ENCODE data around the gene C8B.

The C8B gene

GRCh38 chr1:56978819-56979218 is 13.0 kb upstream of the C8B start:
- Histone ChIP-seq H3K4me3 (ENCODE audit: low read length) (no peak overlapping the region), H4K20me1 (ENCODE audit: control insufficient read depth, insufficient read depth, low read depth, low read length) (no peaks in the 10 kb centered on the region), H3K9me3 (ENCODE audit: control insufficient read depth, insufficient read depth, low read length) (no peaks in the 10 kb centered on the region), H3F3A (ENCODE audit: control insufficient read depth, insufficient read depth) (no peaks in the 10 kb centered on the region), H3K27me3 (ENCODE audit: control insufficient read depth, low read length) (no peaks in the 10 kb centered on the region), H3K4me2 (ENCODE audit: low read length) (no peak overlapping the region), H3K36me3 (ENCODE audit: control insufficient read depth, low read length) (no peaks in the 10 kb centered on the region), H3K4me1 (ENCODE audit: control insufficient read depth, low read length) (no peaks in the 10 kb centered on the region), H3K9me2 (replicated peaks; ENCODE audit: control insufficient read depth, low read length) (no peaks in the 10 kb centered on the region), H3K79me2 (ENCODE audit: control insufficient read depth, low read length) (no peaks in the 10 kb centered on the region), H3K27ac (ENCODE audit: low read depth, low read length) (no peak overlapping the region)
- TF ChIP-seq CTCF (IDR thresholded peaks at IDR 0.05; ENCODE audit: low read depth, low read length, poor library complexity, severe bottlenecking) (no peak), EZH2phosphoT487 (IDR thresholded peaks at IDR 0.05; ENCODE audit: borderline replicate concordance, low read length) (no peak)

GRCh38 chr1:56977910-56978309 is 12.1 kb upstream of the C8B start:
- Histone ChIP-seq H3K79me2 (ENCODE audit: control insufficient read depth, low read length) (no peaks in the 10 kb centered on the region), H3K27ac (ENCODE audit: low read depth, low read length) (no peak overlapping the region)
- TF ChIP-seq CTCF (IDR thresholded peaks at IDR 0.05; ENCODE audit: low read depth, low read length, poor library complexity, severe bottlenecking) (no peak), EZH2phosphoT487 (IDR thresholded peaks at IDR 0.05; ENCODE audit: borderline replicate concordance, low read length) (no peak)

GRCh38 chr1:56975446-56975845 is 9.6 kb upstream of the C8B start:
- H3K27ac ChIP-seq (ENCODE audit: low read depth, low read length) = no peak overlapping the region
- H3K4me3 ChIP-seq (ENCODE audit: low read length) = no peak overlapping the region
- no peaks in the 10 kb centered on the region for H3K27me3 ChIP-seq (ENCODE audit: control insufficient read depth, low read length)
- no peak overlapping the region for H3K4me2 ChIP-seq (ENCODE audit: low read length)
- no peaks in the 10 kb centered on the region for H3F3A ChIP-seq (ENCODE audit: control insufficient read depth, insufficient read depth)
- TF ChIP-seq CTCF (IDR thresholded peaks at IDR 0.05; ENCODE audit: low read depth, low read length, poor library complexity, severe bottlenecking) (no peak), EZH2phosphoT487 (IDR thresholded peaks at IDR 0.05; ENCODE audit: borderline replicate concordance, low read length) (no peak)
- no peaks in the 10 kb centered on the region for H3K9me2 ChIP-seq (replicated peaks; ENCODE audit: control insufficient read depth, low read length)
- H3K36me3 ChIP-seq (ENCODE audit: control insufficient read depth, low read length) = no peaks in the 10 kb centered on the region
- H3K4me1 ChIP-seq (ENCODE audit: control insufficient read depth, low read length) = no peaks in the 10 kb centered on the region
- H3K79me2 ChIP-seq (ENCODE audit: control insufficient read depth, low read length) = no peaks in the 10 kb centered on the region
- H4K20me1 ChIP-seq (ENCODE audit: control insufficient read depth, insufficient read depth, low read depth, low read length) = no peaks in the 10 kb centered on the region
- no peaks in the 10 kb centered on the region for H3K9me3 ChIP-seq (ENCODE audit: control insufficient read depth, insufficient read depth, low read length)

More at GRCh38 chr1:56977910-56978309, 12.1 kb upstream of the C8B start:
- Histone ChIP-seq H3K4me1 (ENCODE audit: control insufficient read depth, low read length) (no peaks in the 10 kb centered on the region), H3K9me3 (ENCODE audit: control insufficient read depth, insufficient read depth, low read length) (no peaks in the 10 kb centered on the region), H3F3A (ENCODE audit: control insufficient read depth, insufficient read depth) (no peaks in the 10 kb centered on the region), H3K9me2 (replicated peaks; ENCODE audit: control insufficient read depth, low read length) (no peaks in the 10 kb centered on the region), H3K4me2 (ENCODE audit: low read length) (no peak overlapping the region), H3K27me3 (ENCODE audit: control insufficient read depth, low read length) (no peaks in the 10 kb centered on the region), H3K4me3 (ENCODE audit: low read length) (no peak overlapping the region), H4K20me1 (ENCODE audit: control insufficient read depth, insufficient read depth, low read depth, low read length) (no peaks in the 10 kb centered on the region), H3K36me3 (ENCODE audit: control insufficient read depth, low read length) (no peaks in the 10 kb centered on the region)

All from DOHH2 (cell line).